Glutamatergic neuron (in vitro differentiated cells): Measurements from ENCODE around the gene SFTA2. TPM values are rescaled to one million over a fixed set of nuclear protein-coding genes. Genes with fewer than 3 reads are reported as not detected.

Experiments
- DNase-seq: peaks from one replicate; pipeline ENCODE4 v3.0.0; 2022
- H3K27ac Mint-ChIP-seq: one replicate; pipeline ENCODE4 v1.8.0; 2020; ENCODE audit warnings: mild to moderate bottlenecking, mixed read lengths, inconsistent platforms; ENCODE audit not compliant: unreplicated experiment
- H3K27me3 Mint-ChIP-seq: one replicate; pipeline ENCODE4 v1.8.0; 2020; ENCODE audit warnings: mild to moderate bottlenecking, moderate library complexity, mixed read lengths, inconsistent platforms; ENCODE audit not compliant: unreplicated experiment
- H3K36me3 Mint-ChIP-seq: one replicate; pipeline ENCODE4 v1.8.0; 2020; ENCODE audit warnings: mild to moderate bottlenecking, mixed read lengths, inconsistent platforms; ENCODE audit not compliant: unreplicated experiment
- H3K4me1 Mint-ChIP-seq: one replicate; pipeline ENCODE4 v1.8.0; 2020; ENCODE audit warnings: mild to moderate bottlenecking, low read depth, mixed read lengths, inconsistent platforms; ENCODE audit not compliant: unreplicated experiment
- H3K4me3 Mint-ChIP-seq: one replicate; pipeline ENCODE4 v1.8.0; 2020; ENCODE audit warnings: mild to moderate bottlenecking, mixed read lengths, inconsistent platforms; ENCODE audit not compliant: unreplicated experiment
- H3K9me3 Mint-ChIP-seq: one replicate; pipeline ENCODE4 v1.8.0; 2020; ENCODE audit warnings: mild to moderate bottlenecking, moderate library complexity, mixed read lengths, inconsistent platforms; ENCODE audit not compliant: unreplicated experiment
- total RNA-seq: library from RNA; stranded (reverse); fragmentation: NEBNext Ultra II Directional; extraction: Animal tissue kit (Norgen Biotek cat#: 25700); gene quantifications from one replicate; pipeline ENCODE4 v1.2.1, GENCODE V29; 2021; ENCODE audit not compliant: unreplicated experiment
- TF ChIP-seq, protein P1 (sequence below): fragments of 200-600 bp; sonication (generic); IDR thresholded peaks from one replicate; pipeline ENCODE4 v1.5.0; 2021; ENCODE audit not compliant: partially characterized antibody, unreplicated experiment

SFTA2 gene
- total RNA-seq, 1 donor from 2014 or later, result not detected

DNA sequence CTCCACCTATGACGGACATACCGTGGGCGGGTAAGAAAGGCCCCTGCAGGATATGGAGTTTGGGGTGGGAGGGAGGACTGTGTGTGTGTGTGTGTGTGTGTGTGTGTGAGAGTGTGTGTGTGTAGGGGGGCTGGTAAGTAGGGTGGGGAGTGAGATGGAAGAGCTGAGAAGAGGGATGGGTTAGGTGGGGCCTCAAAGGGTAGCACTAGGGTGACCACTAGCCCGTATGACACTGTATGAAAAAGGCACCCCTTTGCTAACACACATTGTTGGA is 40.6 kb downstream of the SFTA2 start:
- peaks cover 12% of the 10 kb centered on the region for H3K36me3 Mint-ChIP-seq
- H3K9me3 Mint-ChIP-seq, result peaks cover 8% of the 10 kb centered on the region
- no peak for DNase-seq
- H3K4me3 Mint-ChIP-seq, result no peak overlapping the region
- no peak overlapping the region for H3K27ac Mint-ChIP-seq
- H3K27me3 Mint-ChIP-seq, result peaks cover 20% of the 10 kb centered on the region
- H3K4me1 Mint-ChIP-seq, result peaks cover 24% of the 10 kb centered on the region
- TF ChIP-seq, protein P1, sequence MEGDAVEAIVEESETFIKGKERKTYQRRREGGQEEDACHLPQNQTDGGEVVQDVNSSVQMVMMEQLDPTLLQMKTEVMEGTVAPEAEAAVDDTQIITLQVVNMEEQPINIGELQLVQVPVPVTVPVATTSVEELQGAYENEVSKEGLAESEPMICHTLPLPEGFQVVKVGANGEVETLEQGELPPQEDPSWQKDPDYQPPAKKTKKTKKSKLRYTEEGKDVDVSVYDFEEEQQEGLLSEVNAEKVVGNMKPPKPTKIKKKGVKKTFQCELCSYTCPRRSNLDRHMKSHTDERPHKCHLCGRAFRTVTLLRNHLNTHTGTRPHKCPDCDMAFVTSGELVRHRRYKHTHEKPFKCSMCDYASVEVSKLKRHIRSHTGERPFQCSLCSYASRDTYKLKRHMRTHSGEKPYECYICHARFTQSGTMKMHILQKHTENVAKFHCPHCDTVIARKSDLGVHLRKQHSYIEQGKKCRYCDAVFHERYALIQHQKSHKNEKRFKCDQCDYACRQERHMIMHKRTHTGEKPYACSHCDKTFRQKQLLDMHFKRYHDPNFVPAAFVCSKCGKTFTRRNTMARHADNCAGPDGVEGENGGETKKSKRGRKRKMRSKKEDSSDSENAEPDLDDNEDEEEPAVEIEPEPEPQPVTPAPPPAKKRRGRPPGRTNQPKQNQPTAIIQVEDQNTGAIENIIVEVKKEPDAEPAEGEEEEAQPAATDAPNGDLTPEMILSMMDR, result no peak

DNA sequence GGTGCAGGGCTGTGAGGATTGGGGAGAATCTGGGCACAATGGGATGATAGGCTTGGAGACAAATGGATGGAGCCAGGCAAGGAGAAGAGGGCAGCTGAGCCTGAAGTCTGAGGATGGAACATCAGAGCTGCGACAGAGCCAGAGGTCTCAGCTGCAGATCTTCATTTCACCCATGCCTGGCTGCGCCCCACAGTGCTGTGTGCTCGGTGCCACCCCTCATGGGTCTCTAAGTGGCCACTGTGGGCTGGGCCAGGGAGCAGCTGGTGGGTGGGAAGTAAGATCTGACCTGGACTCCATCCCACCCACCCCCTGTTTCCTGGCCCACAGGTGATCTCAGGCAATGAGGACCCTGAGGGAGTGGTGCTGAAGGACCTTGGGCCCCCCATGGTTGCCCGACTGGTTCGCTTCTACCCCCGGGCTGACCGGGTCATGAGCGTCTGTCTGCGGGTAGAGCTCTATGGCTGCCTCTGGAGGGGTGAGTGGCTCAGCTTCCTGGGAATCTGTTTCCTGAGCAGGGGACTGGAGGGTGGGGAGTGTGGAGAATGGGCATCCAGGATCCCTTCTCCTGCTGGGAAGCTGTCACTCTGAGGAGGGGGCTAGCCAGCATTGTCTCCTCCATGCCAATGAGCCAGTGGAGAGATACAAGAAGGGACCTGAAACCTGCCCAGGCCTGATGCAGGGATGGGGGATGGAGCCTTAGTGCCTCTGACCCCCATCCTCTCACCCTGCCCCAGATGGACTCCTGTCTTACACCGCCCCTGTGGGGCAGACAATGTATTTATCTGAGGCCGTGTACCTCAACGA is 41.1 kb downstream of the SFTA2 start:
- no peak for DNase-seq
- peaks cover 27% of the 10 kb centered on the region for H3K4me1 Mint-ChIP-seq
- H3K4me3 Mint-ChIP-seq, result no peak overlapping the region
- peaks cover 8% of the 10 kb centered on the region for H3K9me3 Mint-ChIP-seq
- TF ChIP-seq, protein P1, result no peak
- peaks cover 22% of the 10 kb centered on the region for H3K27me3 Mint-ChIP-seq
- no peak overlapping the region for H3K27ac Mint-ChIP-seq
- H3K36me3 Mint-ChIP-seq, result peaks cover 12% of the 10 kb centered on the region

DNA sequence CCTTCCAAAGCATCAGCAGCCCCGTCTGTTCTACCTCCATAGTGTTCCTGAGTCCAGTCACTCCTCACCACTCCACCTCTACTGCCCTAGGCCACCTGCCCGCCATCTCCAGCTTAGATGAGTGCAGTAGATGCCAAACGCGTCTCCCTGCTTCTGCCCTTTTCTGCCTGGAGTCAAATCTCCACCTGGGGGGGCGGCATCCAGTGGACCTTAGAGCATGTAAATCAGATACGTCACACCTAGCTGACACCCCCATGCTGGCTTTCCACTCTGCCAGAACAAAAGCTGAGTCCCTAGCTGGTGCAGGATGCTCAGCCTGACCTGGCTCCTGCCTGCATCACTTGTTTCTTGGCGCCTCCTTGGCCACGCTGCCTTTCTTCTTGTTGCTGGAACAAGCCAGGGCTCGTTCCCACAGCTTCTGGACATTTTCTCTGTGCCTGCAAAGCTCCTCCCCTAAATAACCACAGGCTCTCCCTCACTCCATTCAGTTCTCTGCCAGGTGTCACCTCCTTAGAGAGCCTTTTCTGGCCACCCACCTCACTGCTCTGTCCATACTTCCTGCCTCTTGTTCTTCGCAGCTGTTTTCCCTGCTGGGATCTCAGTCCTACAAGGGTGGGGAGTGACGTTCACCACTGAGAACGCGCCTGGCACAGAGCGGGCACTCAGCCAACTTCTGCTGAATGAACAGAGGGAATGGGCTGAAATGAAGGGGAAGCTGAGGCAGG is 41.9 kb downstream of the SFTA2 start:
- peaks cover 32% of the 10 kb centered on the region for H3K4me1 Mint-ChIP-seq
- H3K9me3 Mint-ChIP-seq, result peaks cover 13% of the 10 kb centered on the region
- H3K27ac Mint-ChIP-seq, result peak overlapping the region; percentile 28
- DNase-seq, result no peak
- TF ChIP-seq, protein P1, result no peak
- H3K4me3 Mint-ChIP-seq, result no peak overlapping the region
- peaks cover 23% of the 10 kb centered on the region for H3K27me3 Mint-ChIP-seq
- peaks cover 11% of the 10 kb centered on the region for H3K36me3 Mint-ChIP-seq

DNA sequence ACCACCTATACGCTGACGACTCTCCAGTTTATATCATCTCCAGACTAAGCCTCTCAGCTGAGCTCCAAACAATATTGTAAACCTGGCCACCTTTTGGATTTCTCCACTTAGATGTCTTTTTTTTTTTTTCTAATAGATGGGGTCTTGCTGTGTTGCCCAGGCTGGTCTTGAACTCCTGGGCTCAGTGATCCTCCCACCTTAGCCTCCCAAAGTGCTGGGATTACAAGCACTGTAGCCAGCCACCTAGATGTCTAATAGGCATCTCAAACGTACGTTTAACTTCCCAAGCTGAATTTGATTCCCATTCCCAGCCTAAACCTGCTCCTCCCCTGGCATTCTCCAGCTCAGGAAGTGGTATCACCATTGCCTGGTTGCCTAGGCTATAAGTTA is 42.5 kb downstream of the SFTA2 start:
- H3K27ac Mint-ChIP-seq, result no peak overlapping the region
- no peak for DNase-seq
- H3K4me3 Mint-ChIP-seq, result no peak overlapping the region

More for the DNA sequence above, 42.5 kb downstream of the SFTA2 start:
- Mint-ChIP-seq H3K27me3 (peaks cover 19% of the 10 kb centered on the region), H3K4me1 (peaks cover 26% of the 10 kb centered on the region), H3K9me3 (peaks cover 12% of the 10 kb centered on the region), H3K36me3 (peaks cover 5% of the 10 kb centered on the region)
- TF ChIP-seq, protein P1, result no peak
